NCI-H82 (cell line): Measurements from ENCODE around the gene ZNF189.

Source experiments
- DNase-seq: peaks from one replicate; lab custom pipeline; 2025; lab: John Stamatoyannopoulos, UW

ZNF189 gene

DNA sequence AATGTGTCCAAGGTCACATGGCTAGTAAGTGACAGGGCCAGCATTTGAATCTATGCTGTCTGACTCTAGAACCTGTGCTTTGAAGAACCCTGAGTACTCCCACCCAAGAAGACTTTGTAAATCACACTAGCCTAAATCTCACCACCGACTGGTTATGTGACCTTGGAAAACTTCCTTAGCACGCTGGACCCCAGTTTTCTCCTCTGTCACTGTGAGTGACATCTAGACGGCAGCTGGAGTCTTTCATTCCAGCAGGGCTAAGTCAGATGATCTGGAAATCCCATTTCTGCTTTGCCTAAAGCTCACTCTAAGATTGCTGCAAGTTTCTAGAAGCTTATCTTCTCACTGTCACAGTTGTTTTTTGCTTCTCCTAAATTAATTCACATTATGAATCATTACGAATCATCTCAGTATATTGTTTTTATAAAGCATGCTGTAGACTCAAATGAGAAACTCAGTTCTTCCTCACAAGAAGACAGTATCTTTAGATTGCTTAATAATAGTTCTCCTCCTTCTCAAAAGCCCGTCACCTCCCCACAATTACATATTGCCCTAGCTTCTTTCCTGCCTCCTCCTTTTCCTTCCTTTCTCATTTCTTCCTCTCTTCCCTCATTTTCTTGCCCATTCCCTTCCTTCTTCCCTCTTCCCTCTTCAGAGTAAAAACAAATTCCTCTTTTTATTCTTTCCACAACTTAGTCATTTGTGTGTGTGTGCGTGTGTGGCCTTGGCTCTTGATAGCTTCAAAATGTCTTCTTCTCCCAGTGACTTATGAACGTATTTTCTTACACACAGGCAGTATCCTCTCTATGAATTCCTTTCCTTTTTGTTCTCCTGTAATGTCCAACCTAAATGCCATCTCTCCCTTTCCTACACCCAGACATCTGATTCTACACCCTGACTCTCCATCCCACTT is 20.1 kb downstream of the ZNF189 start:
- peak; percentile 37 for DNase-seq

DNA sequence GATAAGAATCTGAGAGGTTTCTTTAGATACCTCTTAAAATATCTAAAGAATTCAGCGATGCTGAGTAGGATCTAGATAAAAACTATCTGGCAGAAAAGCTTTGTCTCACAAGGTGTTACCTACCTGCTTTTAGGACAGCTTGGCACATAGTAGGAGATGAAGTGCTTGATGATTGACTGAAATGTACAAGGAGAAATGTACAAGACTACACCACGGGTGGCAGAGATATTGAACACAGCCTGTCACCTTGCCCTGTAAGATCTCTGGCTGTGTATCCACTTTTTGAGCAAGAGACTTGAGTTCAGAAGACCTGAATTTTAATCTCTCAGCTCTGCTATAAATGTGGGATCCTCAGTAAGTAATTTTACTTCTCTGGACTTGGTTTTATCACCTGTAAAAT is 21.2 kb downstream of the ZNF189 start:
- no peak for DNase-seq

DNA sequence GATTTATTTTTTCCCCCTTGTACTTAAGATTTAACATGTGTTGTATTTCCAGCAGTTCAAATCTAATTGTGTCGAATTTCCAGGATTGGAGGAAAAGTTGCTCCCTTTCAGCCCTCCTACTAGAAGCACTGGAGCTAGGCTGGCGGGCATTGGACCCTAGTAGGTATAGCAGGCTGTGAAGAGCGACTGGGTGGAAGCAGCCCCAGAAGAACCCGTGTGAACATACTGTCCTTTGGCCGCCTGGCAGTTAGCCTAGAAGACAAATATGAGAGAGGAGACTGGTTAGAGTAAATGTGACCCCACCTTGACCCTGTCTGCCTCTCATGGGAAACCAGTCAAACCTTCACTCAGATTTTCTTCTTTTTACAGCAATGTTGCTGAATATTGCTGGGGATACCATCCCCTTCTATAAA is 23.0 kb downstream of the ZNF189 start:
- no peak for DNase-seq

DNA sequence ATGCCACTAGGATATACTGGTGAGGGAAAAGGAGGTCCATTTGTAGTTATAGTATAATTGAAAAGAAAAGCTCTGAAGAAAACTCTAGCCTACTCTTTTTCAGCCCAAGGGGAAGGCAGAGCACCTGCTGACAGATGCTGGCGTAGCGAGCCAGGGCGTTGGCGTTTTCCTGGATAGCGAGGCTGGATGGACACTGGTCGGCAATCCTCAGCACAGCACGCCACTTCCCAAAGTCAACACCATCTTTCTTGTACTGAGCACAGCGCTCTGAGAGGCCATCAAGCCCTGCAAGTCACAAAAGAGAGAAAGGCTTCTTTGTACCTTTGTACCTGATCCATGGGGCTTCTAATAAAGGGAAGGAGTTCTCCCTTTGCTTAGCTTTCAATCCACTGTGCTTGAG is 28.7 kb downstream of the ZNF189 start:
- no peak for DNase-seq

DNA sequence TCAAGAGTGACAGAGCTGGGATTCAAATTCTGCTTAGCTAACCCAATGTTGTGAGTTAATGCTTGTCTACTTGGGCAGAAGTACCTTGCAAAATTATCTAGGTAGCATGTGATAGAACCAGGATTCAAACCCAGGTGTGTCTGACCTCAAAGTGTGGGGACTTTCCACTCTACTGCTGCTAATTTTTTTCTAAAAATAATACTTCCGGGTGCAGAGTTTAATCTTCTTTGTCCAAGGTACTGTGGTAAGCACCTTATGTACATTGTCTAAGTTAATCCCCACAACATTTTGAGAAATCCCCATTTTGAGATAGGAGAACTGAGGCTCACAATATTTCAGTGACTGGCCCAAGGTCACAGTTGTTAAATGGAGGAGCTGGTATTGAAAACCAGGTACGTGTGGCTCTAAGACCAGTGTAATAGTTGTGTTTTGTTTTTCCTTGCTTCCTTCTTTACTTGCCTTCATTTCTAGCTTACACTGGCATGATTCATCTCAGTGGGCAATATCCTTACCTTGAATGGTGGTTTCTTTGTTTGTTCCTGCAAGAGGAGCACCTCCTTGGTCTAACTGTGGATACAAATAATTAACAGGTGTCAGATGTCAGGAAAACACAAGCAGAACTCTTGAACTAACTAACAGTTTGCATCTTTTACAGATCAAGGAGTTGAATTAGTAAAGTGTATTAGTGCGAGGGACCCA is 29.5 kb downstream of the ZNF189 start:
- no peak for DNase-seq

DNA sequence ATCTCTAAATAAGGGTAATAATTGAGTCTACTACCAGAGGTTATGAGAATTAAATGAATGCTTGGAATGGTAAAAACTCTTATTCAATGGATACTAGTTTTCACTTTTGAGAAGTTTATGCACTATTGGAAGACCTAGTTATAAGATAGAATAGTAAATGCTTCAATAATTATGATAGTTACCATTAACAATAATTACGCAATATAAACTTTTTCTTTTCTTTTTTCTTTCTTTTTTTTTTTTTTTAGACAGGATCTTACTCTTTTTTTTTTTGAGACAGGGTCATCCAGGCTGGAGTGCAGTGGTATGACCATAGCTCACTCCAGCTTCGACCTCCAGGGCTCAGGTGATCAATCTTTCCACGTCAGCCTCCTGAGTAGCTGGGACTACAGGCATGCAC is 30.3 kb downstream of the ZNF189 start:
- DNase-seq = no peak

DNA sequence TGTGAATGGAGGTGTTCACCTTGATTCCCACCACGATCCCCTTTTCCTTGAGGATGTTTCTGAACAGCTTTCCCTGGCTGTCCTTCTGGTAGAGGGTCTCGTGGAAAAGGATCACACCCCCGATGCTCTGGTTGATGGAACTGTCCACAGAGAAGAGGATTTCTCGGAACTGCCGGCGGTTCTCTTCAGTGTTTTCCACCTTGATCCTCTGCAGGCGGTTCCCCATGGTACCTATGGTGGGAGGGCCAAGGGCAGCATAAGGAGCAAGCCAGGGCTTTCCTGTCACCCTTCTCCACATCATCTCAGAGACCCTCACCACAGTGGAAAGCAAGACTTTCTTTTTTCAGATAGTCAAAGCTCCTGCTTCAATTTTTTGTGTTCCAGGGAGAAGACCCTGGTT is 31.1 kb downstream of the ZNF189 start:
- DNase-seq = no peak

DNA sequence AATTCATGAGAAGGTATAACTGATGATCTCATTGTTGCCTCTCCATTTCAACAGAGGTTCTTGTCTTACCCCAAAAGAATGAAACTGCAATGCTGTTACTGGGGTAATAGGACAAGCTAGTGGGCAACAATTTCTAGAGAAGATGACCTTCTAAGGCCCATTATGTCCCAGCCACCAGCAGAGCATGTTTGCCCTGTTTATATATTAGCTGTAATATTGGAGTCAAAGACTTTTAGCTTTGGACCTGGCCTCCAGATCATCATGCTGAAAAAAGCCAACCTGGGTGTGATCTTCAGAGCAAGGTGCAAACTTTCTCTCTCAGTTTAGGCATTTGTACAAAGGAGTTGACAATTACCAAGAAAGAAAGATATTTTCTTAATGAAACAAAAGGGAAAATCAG is 33.5 kb downstream of the ZNF189 start:
- DNase-seq = no peak

DNA sequence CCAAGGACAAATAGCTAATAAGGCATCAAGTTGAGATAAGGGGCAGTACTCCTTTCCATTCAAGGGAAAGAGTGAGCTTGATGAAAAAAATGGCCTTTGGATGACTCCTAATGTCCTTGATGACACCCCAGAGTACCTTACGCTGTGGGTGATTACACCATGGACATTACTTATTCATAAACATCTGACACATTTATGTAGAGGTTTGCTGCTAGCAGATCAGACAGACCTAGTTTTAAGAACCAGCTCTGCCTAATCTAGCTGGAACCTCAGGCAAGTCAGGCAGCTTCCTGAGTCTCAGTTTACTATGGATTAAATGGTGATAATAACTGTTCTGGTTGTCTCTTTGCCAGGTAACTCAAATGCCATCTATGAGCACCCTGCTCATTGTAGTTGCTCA is 34.1 kb downstream of the ZNF189 start:
- DNase-seq = no peak

DNA sequence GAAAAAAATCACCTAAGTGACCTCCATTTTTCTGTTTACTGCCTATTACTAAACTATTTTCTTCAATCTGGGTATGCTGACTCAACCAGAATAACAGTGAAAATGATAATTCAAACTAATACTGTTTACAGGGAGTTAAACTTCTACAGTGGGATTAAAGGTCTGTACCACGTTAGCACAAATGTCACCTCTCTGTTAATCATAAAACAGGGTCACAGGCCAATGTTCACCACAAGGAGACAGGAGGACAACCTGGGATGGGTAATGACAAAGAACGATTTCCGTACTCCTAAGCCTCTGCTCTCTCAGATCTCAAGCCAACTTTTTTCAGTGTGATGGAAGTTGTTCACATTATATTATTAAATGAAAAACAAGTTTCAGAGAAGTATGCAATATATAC is 34.6 kb downstream of the ZNF189 start:
- DNase-seq = no peak

DNA sequence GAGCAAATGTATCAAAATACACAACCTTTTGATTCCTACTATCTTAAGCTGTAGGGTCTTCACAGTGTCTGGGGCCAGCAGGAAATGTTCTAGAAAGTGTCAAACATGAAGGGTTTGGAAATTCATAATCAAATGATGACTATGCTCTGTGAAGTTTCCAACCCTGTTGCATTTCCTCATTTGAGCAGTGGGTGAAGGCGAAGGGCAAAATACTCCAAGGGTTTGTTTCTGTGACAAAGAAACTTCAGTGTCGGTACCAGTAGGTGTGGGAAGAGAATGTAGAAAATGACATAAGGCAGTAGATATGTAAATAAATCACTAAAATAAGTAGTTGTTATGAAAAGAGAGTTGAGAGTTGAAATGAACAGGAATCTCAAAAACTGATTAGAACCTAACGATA is 36.3 kb downstream of the ZNF189 start:
- no peak for DNase-seq

DNA sequence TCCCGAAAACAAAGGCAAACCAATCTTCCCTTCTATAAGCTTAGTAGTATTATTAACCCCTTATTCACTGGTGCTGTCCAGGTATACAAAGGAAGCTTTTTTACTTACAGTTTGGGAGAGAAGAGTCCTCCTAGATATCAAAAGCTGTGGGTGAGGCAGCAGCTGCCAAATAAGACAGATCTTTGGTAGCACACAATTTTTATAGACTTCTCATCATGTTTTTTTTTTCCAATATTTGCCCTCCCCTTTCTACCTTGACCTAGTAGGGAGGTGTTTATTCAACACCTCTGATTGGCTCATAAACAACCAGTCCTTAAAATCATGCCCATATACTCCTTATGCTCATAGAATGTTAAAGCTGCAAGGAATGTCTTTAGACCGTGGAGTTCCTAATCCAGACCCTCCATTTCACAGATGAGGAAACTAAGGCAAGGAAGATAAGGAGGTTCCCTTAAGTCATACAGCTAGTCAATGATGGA is 37.0 kb downstream of the ZNF189 start, which contains the start of gene ALDOB:
Gene ALDOB, minus strand, starts transcription at position 174 of the 479 bp plus-strand sequence. CDS start 4,887 bp downstream, outside the sequence.
- no peak for DNase-seq

DNA sequence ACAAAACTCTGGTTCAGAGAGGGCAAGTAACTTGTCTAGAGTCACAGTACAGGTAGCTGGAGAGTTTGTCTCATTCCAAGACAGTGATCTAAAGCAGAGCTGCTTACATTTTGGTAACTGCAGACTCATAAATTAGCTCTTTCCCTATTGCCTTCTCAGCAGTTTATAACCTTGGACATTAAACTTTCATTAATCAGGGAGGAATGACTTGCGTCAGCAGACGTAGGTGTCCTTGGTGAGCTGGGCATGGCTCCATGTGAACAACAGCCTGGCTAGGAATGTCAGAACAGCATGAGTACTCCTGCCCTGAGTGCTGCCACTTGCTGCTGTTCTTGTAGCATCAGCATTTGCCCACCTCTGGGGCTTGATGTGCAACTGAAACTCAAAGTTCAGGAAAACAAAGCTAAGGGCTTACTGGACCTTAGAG is 39.2 kb downstream of the ZNF189 start:
- no peak for DNase-seq

DNA sequence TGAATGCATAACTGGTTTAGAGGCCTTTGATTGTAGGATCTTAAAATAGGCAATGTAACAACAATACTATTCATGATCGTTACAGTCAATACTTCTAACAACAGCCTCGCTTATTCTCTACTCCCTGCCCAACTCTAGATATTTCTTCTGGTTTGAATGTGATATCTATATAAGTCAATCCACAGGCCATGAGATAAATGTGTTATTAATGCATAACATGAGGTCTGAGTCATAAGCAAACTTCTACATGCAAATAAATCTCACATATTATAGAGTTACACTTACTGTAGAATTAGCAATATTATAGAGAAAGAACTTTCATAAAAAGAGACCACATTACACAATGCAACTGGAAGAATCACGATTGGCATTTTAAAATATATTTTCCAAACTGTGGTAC is 39.9 kb downstream of the ZNF189 start:
- no peak for DNase-seq

DNA sequence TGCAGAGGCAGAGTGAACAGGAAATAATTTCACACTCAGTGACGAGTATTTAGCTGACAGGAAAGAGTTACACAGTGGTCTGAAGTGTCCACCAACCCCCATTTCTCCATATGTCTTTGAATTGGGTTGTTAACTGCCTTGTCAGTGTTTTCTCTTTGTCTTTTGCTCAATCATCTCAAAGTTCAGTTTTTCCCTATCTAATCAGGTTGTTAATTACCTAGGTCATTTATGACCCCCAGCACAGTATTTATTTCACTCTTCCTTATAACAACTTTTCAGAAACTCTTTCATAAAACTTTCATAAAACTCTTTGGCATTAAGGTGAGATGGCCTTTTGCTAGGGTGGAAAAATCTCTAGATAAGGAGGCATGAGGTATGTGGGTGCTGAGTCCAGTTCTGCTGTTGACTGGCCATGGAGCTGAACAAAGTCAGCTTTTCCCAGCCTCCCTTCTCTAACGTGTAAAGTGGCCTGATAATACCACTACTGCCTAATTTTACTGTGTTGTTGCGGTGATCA is 42.1 kb downstream of the ZNF189 start:
- no peak for DNase-seq

DNA sequence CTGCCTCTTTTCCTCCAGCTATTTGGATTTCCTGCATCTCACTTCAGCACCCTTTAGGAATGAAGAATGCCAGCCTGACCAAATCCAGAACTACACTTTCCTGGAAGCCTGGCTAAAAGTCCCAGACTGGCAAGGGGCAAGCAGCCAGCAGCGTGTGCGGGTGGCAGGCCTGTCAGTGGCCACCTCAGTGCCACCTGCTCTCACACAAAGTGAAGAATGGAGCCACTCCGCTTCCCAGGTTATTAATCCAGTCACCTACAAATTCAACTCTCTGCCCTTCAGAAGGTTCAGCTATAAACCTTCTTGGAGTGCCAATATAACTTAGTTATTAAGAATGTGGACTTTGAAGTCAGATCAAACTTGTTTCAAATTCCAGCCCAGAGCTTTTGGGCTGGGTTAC is 43.7 kb downstream of the ZNF189 start:
- no peak for DNase-seq

DNA sequence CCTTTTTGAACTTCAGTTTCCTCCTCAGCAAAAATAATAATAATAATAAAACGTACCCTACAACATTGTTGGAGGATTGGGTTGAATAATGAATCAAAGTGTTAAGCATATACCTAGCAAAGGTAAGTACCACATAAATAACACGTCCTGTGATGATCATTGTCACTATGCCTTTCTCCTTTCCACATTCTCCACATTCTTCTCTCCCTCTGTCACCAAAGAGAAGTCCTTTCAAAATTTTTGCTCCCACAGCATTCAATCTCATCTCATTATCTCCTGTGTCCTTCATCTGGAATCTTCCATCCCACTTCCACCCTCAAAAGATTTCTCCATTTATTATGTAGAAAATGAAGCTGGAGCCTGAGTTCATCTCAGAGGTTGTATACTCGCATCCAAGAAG is 44.1 kb downstream of the ZNF189 start:
- no peak for DNase-seq

DNA sequence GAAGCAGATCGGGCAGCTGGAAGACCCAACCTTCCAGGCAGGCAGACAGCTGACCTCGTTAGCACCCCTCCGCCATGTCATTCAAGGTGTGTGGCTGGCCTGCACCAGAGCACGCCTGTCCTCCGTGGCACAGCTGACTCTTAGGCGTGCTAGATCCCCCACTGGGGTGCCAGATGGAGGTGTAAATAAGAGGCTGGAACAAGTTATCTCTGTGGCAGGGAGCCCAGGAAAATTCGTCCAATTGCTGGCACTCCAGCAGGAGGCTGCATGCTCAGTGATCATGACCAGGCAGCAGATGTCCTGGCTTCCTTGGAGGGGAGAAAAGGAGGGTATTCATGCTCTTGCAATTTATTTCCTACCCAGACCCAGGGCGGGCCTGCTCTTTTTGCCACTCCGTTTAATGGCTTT is 44.7 kb downstream of the ZNF189 start:
- peak; percentile 9 for DNase-seq

DNA sequence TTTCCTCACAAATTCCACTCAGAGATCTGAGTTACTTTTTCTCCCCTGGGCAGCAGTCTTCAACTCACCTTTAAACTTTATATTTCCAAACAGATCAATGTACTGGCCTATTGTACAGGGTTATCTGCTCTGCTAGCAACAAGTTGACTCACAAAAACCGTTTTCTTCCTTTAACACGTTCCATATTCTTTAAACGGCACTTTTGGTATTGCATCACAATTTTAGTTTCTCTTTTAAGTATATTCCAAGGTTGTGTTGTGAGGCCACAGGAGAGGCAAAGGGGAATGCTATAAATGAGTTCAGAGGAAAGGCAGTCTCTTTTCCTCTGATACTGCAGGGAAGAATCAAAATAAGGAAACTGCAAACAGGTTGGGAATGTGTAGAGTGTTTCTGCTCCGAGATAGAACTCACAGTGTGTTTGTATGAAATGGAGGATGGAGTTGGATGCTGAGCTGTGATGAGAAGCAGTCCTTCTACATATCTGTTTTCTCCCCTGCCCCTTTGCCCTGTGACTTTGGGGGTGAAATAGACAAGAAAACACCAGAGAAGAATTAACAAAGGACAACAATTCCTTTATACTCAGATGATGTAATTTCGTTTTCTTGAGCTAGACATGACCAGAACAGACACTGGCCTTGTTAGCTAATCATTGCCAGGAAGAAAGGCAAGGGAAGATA is 46.8 kb downstream of the ZNF189 start:
- DNase-seq = no peak

DNA sequence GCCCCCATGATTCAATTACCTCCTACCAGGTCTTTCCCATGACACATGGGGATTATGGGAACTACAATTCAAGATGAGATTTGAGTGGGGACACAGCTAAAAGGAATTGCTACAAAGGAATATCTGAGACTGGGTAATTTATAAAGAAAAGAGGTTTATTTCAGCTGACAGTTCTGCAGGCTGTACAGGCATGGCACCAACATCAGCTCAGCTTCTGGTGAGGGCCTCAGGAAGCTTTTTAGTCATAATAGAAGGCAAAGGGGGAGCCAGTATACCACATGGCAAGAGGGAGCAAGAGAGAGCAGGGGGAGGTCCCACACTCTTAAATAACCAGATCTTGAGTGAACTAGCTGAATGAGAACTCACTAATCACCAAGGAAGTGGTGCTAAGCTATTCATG is 48.1 kb downstream of the ZNF189 start:
- DNase-seq = no peak

DNA sequence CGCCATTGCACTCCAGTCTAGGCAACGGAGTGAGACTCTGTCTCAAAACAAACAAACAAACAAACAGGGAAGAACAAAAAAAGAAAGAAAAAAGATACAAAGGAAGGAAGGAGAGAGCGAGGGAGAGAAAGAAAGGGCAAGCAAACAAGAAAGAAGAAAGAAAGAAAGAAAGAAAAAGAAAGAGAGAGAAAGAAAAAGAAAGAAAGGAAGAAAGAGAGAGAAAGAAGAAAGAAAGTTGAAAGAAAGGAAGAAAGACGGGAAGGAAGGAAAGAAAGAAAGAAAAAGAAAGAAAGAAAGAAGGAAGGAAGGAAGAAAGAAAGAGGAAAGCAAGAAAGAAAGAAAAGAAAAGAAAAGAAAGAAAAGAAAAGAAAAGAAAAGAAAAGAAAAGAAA is 50.0 kb downstream of the ZNF189 start:
- no peak for DNase-seq

DNA sequence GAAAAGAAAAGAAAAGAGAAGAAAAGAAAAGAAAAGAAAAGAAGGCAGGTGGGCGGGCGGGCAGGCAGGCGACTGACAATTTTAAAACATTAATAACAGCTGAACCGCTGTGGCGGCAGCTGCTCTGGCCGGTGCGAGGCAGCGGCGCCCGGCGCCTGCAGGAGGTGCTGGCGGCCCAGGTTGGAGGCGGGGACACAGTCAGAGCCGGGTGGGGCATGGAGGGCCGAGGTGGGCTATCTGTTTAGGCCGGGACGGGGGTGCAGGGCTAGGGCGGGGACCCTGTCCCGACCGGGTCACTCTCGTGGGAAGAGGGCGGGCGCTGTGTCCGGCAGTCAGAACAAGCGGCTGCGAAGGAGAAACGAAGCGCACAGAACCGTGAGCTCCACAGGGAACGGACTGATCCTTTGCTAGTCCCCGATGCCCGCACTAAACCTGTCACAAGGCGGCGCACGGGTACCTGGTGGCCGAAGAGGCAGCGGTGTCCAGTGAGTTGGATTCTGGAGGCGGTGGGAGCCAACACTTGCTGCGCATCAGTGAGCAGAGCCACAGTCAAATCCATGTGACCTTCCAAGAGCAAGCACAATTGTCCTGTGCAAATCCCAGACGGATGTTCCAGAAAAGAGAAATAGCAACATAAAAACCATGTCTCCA is 50.5 kb downstream of the ZNF189 start:
- peak; percentile 83 for DNase-seq
